GM19099 (cell line): ENCODE measurements around the gene MECR.

Experiments used
- POLR2A ChIP-seq: IDR thresholded peaks from 3 replicates; pipeline ENCODE4 v1.6.1; 2011; ENCODE audit warnings: low read depth; ENCODE audit not compliant: insufficient read length; ENCODE audit errors: extremely low read depth

Gene MECR

GRCh38 chr1:29145739-29146437 lies 84.8 kb downstream of the MECR start:
- TF ChIP-seq POLR2A, result no peak

GRCh38 chr1:29144178-29144577 lies 86.6 kb downstream of the MECR start:
- TF ChIP-seq POLR2A, result no peak

GRCh38 chr1:29142714-29143113 lies 88.0 kb downstream of the MECR start:
- no peak for TF ChIP-seq POLR2A
